GM10847 (cell line): ENCODE data around the gene MED9.

Source experiments
- POLR2A ChIP-seq: IDR thresholded peaks from 2 replicates; pipeline ENCODE4 v1.6.1; 2011; ENCODE audit not compliant: insufficient read length; ENCODE audit errors: extremely low read depth

Gene MED9

GRCh38 chr17:17447264-17447663 is 29.5 kb upstream of the MED9 start:
- no peak for TF ChIP-seq POLR2A

DNA sequence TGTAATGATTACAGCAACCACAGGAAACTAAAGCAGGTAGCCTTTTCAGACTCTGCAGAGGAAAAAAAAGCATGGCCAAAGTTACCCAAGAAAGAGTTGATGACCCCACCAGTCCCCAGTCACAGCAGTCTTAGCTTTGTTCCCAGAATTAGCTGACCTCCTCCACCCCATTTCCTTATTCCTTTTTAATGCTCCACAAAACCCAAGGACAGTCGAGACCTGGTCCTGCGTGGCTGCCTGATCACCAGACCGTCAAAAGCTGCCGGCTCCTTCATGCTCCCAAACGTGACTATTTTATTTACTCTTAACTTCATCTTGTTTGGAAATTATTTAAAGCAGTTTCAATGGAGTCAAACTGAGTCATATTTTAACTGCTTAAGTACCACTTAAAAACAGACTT is 28.7 kb upstream of the MED9 start:
- no peak for TF ChIP-seq POLR2A

DNA sequence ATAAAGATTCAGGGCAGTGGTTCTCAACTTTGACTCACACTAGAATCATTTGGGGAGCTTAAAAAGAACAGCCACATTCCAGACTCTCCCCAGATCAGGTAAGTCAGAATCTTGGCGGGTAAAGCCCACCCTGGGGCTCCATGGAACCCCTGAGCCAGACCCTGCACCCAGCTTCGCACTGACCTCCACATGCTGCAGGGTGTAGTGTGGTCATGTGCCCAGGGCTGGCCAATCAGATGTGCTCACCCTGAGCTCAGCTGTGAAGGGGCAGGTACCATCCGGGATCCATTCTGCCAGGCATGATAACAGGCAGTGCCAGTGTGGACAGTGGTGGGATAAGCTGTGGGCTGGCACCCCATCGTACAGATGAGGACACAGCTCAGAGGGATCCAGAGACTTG is 28.1 kb upstream of the MED9 start:
- no peak for TF ChIP-seq POLR2A

DNA sequence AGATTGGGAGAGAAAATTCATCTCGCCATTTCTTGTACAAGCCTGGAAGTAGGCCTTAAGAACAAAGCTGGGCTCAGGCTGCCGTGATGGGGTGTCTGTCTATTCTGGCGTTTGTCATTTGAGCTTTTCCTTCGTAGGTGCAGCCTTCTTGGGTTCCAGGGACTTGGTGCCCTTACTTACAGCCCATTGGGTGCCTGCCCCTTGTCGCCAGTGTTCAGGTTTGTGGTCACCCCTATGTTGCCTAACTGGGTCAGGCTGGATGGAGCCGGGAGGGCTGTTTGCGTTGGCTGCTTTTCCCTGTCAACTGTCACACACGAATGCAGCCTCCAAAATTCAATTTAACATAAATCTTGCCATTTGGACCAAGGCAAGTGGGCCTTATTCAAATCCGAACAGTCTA is 23.7 kb upstream of the MED9 start:
- TF ChIP-seq POLR2A, result no peak

- TF ChIP-seq POLR2A, result no peak
Measured at GRCh38 chr17:17454276-17454675, 22.5 kb upstream of the MED9 start.

GRCh38 chr17:17455173-17455572 is 21.6 kb upstream of the MED9 start:
- TF ChIP-seq POLR2A, result no peak

DNA sequence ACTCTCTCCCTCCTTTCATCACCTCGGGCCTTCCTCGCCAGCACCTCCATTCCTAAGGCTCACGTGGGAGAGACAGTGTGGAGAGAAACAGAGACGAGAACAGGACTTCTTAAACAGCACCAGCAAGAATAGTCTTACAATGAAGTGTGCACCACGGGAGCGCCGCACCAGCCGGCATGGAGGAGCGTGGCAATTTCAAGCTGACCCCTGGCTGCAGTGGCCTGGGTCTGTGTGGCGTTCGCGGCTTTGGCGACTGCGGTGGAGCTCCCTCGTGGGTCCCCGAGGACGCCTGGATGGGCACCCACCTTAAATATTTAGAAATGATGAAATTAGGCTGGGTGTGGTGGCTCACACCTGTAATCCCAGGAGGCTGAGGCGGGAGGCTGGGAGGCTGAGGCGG is 20.5 kb upstream of the MED9 start:
- TF ChIP-seq POLR2A, result no peak

DNA sequence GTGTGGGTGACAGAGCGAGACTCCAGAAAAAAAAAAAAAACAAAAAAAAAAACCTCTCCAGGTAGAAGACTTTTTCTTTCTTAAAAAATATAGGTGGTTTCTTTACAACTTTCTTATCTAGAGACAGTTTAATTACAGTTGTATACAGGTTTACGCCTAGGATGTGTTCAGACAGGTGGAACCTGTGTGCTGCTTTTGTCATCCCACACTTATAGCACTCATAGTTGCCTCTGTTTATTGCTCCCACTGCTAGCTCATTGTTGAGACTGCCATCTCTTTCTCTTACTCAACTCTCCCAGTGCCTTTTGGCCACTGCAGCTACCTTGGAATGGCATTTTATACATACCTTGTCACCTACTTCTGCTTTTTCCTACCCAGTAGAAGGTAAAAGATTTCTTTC is 19.1 kb upstream of the MED9 start:
- TF ChIP-seq POLR2A, result no peak

GRCh38 chr17:17460038-17460437 is 16.8 kb upstream of the MED9 start:
- TF ChIP-seq POLR2A, result no peak

- TF ChIP-seq POLR2A, result no peak
Measured at GRCh38 chr17:17462048-17462824, 14.6 kb upstream of the MED9 start.

- no peak for TF ChIP-seq POLR2A
Measured at GRCh38 chr17:17463821-17464220, 13.0 kb upstream of the MED9 start.

DNA sequence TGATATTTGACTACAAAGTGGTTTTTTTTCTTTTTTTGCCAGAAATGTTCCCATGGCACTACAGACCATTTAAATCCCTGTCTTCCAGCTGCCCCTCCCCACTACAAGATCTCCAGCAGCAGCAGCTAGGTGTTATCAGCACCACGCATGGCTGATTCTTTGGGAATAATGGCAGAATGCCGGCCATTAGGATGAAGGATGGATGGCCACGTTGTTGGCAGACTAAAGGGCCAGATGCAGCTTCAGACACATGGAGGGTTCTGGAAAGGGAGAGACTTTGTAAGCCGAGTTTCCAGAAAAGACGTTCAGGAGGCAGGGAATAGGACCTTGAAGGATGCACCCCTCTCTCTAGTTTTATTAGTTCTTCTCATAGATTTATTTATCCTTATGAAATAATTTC is 10.3 kb upstream of the MED9 start:
- TF ChIP-seq POLR2A, result no peak

DNA sequence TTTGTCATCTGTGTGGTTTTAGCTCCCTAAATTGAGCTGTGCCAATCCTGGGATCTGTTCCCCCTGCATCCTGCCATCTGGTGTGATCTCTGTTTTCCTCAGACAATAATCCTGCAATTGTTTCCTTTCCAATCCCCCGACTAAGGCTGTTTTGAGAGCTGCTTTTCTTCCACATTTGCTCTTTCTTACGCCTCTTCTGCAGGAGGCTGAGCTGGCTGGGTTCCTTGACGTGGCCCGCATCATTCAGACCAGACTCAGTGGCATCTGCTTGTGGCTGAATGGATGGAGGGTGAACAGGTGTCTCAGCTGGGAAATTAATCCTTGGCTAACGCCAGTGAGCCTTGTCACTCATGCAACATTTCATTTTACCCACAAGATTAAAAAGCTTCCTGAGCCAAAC is 9.8 kb upstream of the MED9 start:
- TF ChIP-seq POLR2A, result no peak

GRCh38 chr17:17467720-17468119 is 9.1 kb upstream of the MED9 start:
- no peak for TF ChIP-seq POLR2A

- no peak for TF ChIP-seq POLR2A
Measured at GRCh38 chr17:17468217-17469010, 8.4 kb upstream of the MED9 start.

GRCh38 chr17:17469358-17469757 is 7.4 kb upstream of the MED9 start:
- TF ChIP-seq POLR2A, result no peak

- no peak for TF ChIP-seq POLR2A
Measured at GRCh38 chr17:17469996-17470395, 6.8 kb upstream of the MED9 start.

- no peak for TF ChIP-seq POLR2A
Measured at GRCh38 chr17:17472333-17472920, 4.4 kb upstream of the MED9 start.
